NB4 (cell line): ENCODE measurements around the gene PPT2.
"Not testable (repeated sequence)": the region's sequence is repeated elsewhere in the genome, so short reads cannot be mapped to it uniquely, and the experiment has no call there.

Source experiments
- DNase-seq: peaks from one replicate; pipeline ENCODE4 v3.0.0; 2010; ENCODE audit warnings: low read depth
- H3K4me3 ChIP-seq: one replicate; pipeline ENCODE4 v1.5.1; 2011; ENCODE audit warnings: mild to moderate bottlenecking, low read depth, low read length, moderate library complexity
- CTCF ChIP-seq: IDR thresholded peaks from one replicate; pipeline ENCODE4 v1.5.1; 2012; ENCODE audit warnings: low read depth, low read length
- MAX ChIP-seq: IDR thresholded peaks from 2 replicates; pipeline ENCODE4 v1.6.1; 2011; ENCODE audit warnings: low read depth, low read length
- MYC ChIP-seq: IDR thresholded peaks from 2 replicates; pipeline ENCODE4 v1.6.1; 2011; ENCODE audit warnings: low read depth, low read length
- POLR2A ChIP-seq: IDR thresholded peaks from 2 replicates; pipeline ENCODE4 v1.6.1; 2011; ENCODE audit warnings: mild to moderate bottlenecking; ENCODE audit not compliant: insufficient read length; ENCODE audit errors: extremely low read depth

PPT2 gene

GRCh38 chr6:32131439-32131948 lies 22.4 kb upstream of the PPT2 start:
- no peak for TF ChIP-seq CTCF
- no peak for TF ChIP-seq MYC
- no peak for TF ChIP-seq POLR2A
- no peak for DNase-seq
- no peak overlapping the region for H3K4me3 ChIP-seq

- no peak overlapping the region for H3K4me3 ChIP-seq
- TF ChIP-seq MAX (no peak), POLR2A (no peak), CTCF (no peak), MYC (no peak)
- no peak for DNase-seq
Observed at GRCh38 chr6:32132110-32132509, 21.8 kb upstream of the PPT2 start.

GRCh38 chr6:32133786-32134185 lies 20.2 kb upstream of the PPT2 start:
- no peak for DNase-seq
- TF ChIP-seq CTCF: no peak
- H3K4me3 ChIP-seq: no peak overlapping the region

- TF ChIP-seq CTCF: no peak
- TF ChIP-seq MAX: no peak
- no peak for TF ChIP-seq MYC
- no peak for TF ChIP-seq POLR2A
- no peak for DNase-seq
- H3K4me3 ChIP-seq: no peak overlapping the region
Observed at GRCh38 chr6:32137454-32137853, 16.5 kb upstream of the PPT2 start.

- TF ChIP-seq CTCF: no peak
- no peak for TF ChIP-seq MAX
- no peak for TF ChIP-seq POLR2A
- TF ChIP-seq MYC: no peak
- H3K4me3 ChIP-seq: no peak overlapping the region
- DNase-seq: no peak
Observed at GRCh38 chr6:32139590-32139989, 14.4 kb upstream of the PPT2 start.

GRCh38 chr6:32140420-32141046 lies 13.4 kb upstream of the PPT2 start:
- H3K4me3 ChIP-seq: no peak overlapping the region
- TF ChIP-seq MYC (no peak), MAX (no peak), CTCF (no peak), POLR2A (no peak)
- no peak for DNase-seq

- H3K4me3 ChIP-seq, DNase-seq: not testable (repeated sequence)
Observed at GRCh38 chr6:32144238-32144637, 9.7 kb upstream of the PPT2 start.
